Neural cell (in vitro differentiated cells): ENCODE data around the gene AKAP3. TPM values are rescaled to one million over a fixed set of nuclear protein-coding genes. Genes with fewer than 3 reads are reported as not detected.

Experiments
- H2AFZ ChIP-seq: fragments of 200-600, 300-800 bp; sonication (generic), shearing (Covaris generic); 2 replicates; pipeline ENCODE4 v1.6.0; 2014; ENCODE audit warnings: low read depth, mild to moderate bottlenecking, antibody characterized with exemption, low read length, moderate library complexity
- H3F3A ChIP-seq: fragments of 200-600 bp; shearing (Covaris generic); 2 replicates; pipeline ENCODE4 v1.6.1; 2016; ENCODE audit warnings: mild to moderate bottlenecking, moderate library complexity, mixed read lengths, antibody characterized with exemption, low read length; ENCODE audit not compliant: insufficient read depth, poor library complexity, severe bottlenecking
- H3K27ac ChIP-seq: fragments of 200-600, 300-800 bp; sonication (generic), shearing (Covaris generic); 2 replicates; pipeline ENCODE4 v1.5.1; 2014; ENCODE audit warnings: mild to moderate bottlenecking, low read length, moderate library complexity
- H3K27me3 ChIP-seq: fragments of 300-800, 200-600 bp; sonication (generic), shearing (Covaris generic); 2 replicates; pipeline ENCODE4 v1.6.0; 2014; ENCODE audit warnings: mild to moderate bottlenecking, low read depth, low read length, moderate library complexity; ENCODE audit not compliant: insufficient read depth
- H3K36me3 ChIP-seq: fragments of 300-800, 200-600 bp; sonication (generic), shearing (Covaris generic); 2 replicates; pipeline ENCODE4 v1.5.1; 2014; ENCODE audit warnings: mild to moderate bottlenecking, antibody characterized with exemption, low read length, moderate library complexity; ENCODE audit not compliant: insufficient read depth
- H3K4me2 ChIP-seq: fragments of 300-800, 200-600 bp; sonication (generic), shearing (Covaris generic); 2 replicates; pipeline ENCODE4 v1.6.0; 2014; ENCODE audit warnings: mild to moderate bottlenecking, low read length
- H3K4me3 ChIP-seq: fragments of 300-800, 200-600 bp; sonication (generic), shearing (Covaris generic); 2 replicates; pipeline ENCODE4 v1.5.1; 2014; ENCODE audit warnings: mild to moderate bottlenecking, low read length, moderate library complexity
- H3K79me2 ChIP-seq: fragments of 200-600 bp; shearing (Covaris generic); replicated peaks from 2 replicates; pipeline ENCODE4 v1.6.0; 2014; ENCODE audit warnings: mild to moderate bottlenecking, low read length, moderate library complexity; ENCODE audit not compliant: insufficient read depth
- H3K9ac ChIP-seq: fragments of 300-800, 200-600 bp; sonication (generic), shearing (Covaris generic); 2 replicates; pipeline ENCODE4 v1.6.1; 2016; ENCODE audit warnings: mild to moderate bottlenecking, low read length, mixed read lengths
- H3K9me2 ChIP-seq: fragments of 200-600 bp; shearing (Covaris generic); 2 replicates; pipeline ENCODE4 v1.6.1; 2016; ENCODE audit warnings: mild to moderate bottlenecking, low read length, mixed read lengths; ENCODE audit not compliant: insufficient read depth
- H3K9me3 ChIP-seq: fragments of 200-600, 300-800 bp; sonication (generic), shearing (Covaris generic); 2 replicates; pipeline ENCODE4 v1.6.1; 2016; ENCODE audit warnings: mild to moderate bottlenecking, mixed run types, low read length, moderate library complexity, mixed read lengths
- H4K20me1 ChIP-seq: fragments of 200-600 bp; shearing (Covaris generic); 2 replicates; pipeline ENCODE4 v1.6.1; 2016; ENCODE audit warnings: mild to moderate bottlenecking, mixed run types; ENCODE audit not compliant: insufficient read depth
- EP300 ChIP-seq: fragments of 450-650 bp; conservative IDR thresholded peaks from 2 replicates; pipeline ENCODE4 v1.6.1; 2014; ENCODE audit warnings: antibody characterized with exemption, mild to moderate bottlenecking, moderate library complexity; ENCODE audit not compliant: poor library complexity, severe bottlenecking
- EZH2 ChIP-seq: fragments of 200-600, 300-800 bp; shearing (Covaris generic), sonication (generic); IDR thresholded peaks from 2 replicates; pipeline ENCODE4 v1.6.1; 2014; ENCODE audit warnings: antibody characterized with exemption, low read length, borderline replicate concordance, mild to moderate bottlenecking; ENCODE audit not compliant: insufficient read depth, poor library complexity, severe bottlenecking
- MXI1 ChIP-seq: fragments of 450-650 bp; conservative IDR thresholded peaks from 2 replicates; pipeline ENCODE4 v1.6.1; 2014; ENCODE audit warnings: antibody characterized with exemption, mild to moderate bottlenecking; ENCODE audit not compliant: poor library complexity, severe bottlenecking
- POLR2AphosphoS5 ChIP-seq: IDR thresholded peaks from 2 replicates; pipeline ENCODE4 v1.6.1; 2012
- RAD21 ChIP-seq: fragments of 450-650 bp; conservative IDR thresholded peaks from 2 replicates; pipeline ENCODE4 v1.6.1; 2014; ENCODE audit warnings: antibody characterized with exemption, mild to moderate bottlenecking, moderate library complexity
- SMC3 ChIP-seq: fragments of 450-650 bp; conservative IDR thresholded peaks from 2 replicates; pipeline ENCODE4 v1.6.1; 2014; ENCODE audit warnings: antibody characterized with exemption, mild to moderate bottlenecking, moderate library complexity; ENCODE audit not compliant: poor library complexity
- TAF1 ChIP-seq: IDR thresholded peaks from 2 replicates; pipeline ENCODE4 v1.6.1; 2012; ENCODE audit warnings: low read depth
- polyA plus RNA-seq: library from polyadenylated mRNA; depleted of rRNA; stranded (reverse); fragments of >200 nt; gene quantifications from 2 replicates; pipeline ENCODE4 v1.2.3, GENCODE V29; 2014
- TF ChIP-seq, protein P1 (sequence below): fragments of 450-650 bp; IDR thresholded peaks from 2 replicates; pipeline ENCODE4 v1.5.1; 2014; ENCODE audit warnings: antibody characterized with exemption, mild to moderate bottlenecking, moderate library complexity; ENCODE audit not compliant: poor library complexity, severe bottlenecking
- TF ChIP-seq, protein P2 (sequence below): IDR thresholded peaks from 2 replicates; pipeline ENCODE4 v1.6.1; 2012; ENCODE audit warnings: borderline replicate concordance

Gene AKAP3
- polyA plus RNA-seq, 1 donor from 2014 or later = 0.46 TPM

DNA sequence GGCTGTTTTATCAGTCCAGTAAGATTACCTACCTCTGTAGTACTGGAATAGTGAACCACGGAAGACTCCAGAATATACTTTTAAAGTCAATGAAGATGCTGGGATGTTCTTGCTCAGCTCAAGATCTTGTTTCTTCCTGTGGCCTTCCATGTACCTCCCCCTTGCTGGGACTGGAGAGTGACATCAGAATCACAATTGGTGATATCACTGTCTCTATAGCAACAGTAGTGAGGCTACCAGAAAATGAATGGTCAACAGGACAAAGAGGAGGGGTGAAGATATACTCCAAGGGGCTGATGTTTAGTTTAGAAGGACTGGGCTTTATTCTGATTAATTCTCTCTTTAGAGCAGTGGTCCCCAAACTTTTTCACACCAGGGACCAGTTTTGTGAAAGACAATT lies 3.8 kb downstream of the AKAP3 start:
- Histone ChIP-seq H3K79me2 (peaks cover 7% of the 10 kb centered on the region), H3F3A (peaks cover 4% of the 10 kb centered on the region), H4K20me1 (no peaks in the 10 kb centered on the region), H3K9ac (no peak overlapping the region), H3K27me3 (no peaks in the 10 kb centered on the region), H3K4me3 (no peak overlapping the region), H3K4me2 (no peak overlapping the region), H3K27ac (no peak overlapping the region), H2AFZ (no peak overlapping the region), H3K36me3 (no peaks in the 10 kb centered on the region), H3K9me2 (no peaks in the 10 kb centered on the region), H3K9me3 (no peaks in the 10 kb centered on the region)
- no peak for TF ChIP-seq EZH2
- TF ChIP-seq, protein P1, sequence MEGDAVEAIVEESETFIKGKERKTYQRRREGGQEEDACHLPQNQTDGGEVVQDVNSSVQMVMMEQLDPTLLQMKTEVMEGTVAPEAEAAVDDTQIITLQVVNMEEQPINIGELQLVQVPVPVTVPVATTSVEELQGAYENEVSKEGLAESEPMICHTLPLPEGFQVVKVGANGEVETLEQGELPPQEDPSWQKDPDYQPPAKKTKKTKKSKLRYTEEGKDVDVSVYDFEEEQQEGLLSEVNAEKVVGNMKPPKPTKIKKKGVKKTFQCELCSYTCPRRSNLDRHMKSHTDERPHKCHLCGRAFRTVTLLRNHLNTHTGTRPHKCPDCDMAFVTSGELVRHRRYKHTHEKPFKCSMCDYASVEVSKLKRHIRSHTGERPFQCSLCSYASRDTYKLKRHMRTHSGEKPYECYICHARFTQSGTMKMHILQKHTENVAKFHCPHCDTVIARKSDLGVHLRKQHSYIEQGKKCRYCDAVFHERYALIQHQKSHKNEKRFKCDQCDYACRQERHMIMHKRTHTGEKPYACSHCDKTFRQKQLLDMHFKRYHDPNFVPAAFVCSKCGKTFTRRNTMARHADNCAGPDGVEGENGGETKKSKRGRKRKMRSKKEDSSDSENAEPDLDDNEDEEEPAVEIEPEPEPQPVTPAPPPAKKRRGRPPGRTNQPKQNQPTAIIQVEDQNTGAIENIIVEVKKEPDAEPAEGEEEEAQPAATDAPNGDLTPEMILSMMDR = no peak
- no peak for TF ChIP-seq SMC3
- TF ChIP-seq, protein P2, sequence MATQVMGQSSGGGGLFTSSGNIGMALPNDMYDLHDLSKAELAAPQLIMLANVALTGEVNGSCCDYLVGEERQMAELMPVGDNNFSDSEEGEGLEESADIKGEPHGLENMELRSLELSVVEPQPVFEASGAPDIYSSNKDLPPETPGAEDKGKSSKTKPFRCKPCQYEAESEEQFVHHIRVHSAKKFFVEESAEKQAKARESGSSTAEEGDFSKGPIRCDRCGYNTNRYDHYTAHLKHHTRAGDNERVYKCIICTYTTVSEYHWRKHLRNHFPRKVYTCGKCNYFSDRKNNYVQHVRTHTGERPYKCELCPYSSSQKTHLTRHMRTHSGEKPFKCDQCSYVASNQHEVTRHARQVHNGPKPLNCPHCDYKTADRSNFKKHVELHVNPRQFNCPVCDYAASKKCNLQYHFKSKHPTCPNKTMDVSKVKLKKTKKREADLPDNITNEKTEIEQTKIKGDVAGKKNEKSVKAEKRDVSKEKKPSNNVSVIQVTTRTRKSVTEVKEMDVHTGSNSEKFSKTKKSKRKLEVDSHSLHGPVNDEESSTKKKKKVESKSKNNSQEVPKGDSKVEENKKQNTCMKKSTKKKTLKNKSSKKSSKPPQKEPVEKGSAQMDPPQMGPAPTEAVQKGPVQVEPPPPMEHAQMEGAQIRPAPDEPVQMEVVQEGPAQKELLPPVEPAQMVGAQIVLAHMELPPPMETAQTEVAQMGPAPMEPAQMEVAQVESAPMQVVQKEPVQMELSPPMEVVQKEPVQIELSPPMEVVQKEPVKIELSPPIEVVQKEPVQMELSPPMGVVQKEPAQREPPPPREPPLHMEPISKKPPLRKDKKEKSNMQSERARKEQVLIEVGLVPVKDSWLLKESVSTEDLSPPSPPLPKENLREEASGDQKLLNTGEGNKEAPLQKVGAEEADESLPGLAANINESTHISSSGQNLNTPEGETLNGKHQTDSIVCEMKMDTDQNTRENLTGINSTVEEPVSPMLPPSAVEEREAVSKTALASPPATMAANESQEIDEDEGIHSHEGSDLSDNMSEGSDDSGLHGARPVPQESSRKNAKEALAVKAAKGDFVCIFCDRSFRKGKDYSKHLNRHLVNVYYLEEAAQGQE = no peak
- no peak for TF ChIP-seq MXI1
- no peak for TF ChIP-seq EP300
- TF ChIP-seq RAD21 = no peak
- no peak for TF ChIP-seq TAF1
- no peak for TF ChIP-seq POLR2AphosphoS5

- H3K27ac ChIP-seq = no peak overlapping the region
- H3K36me3 ChIP-seq = no peaks in the 10 kb centered on the region
- H3K27me3 ChIP-seq = no peaks in the 10 kb centered on the region
- H3K4me2 ChIP-seq = no peak overlapping the region
- TF ChIP-seq MXI1 (no peak), SMC3 (no peak), EZH2 (no peak), POLR2AphosphoS5 (no peak), TAF1 (no peak), EP300 (no peak), RAD21 (no peak)
- TF ChIP-seq, protein P2 = no peak
- TF ChIP-seq, protein P1 = no peak
- peaks cover 4% of the 10 kb centered on the region for H3F3A ChIP-seq
- H4K20me1 ChIP-seq = no peaks in the 10 kb centered on the region
- H3K4me3 ChIP-seq = no peak overlapping the region
- no peak overlapping the region for H2AFZ ChIP-seq
- no peaks in the 10 kb centered on the region for H3K9me2 ChIP-seq
- no peaks in the 10 kb centered on the region for H3K79me2 ChIP-seq
- no peaks in the 10 kb centered on the region for H3K9me3 ChIP-seq
- H3K9ac ChIP-seq = no peak overlapping the region
Observed at GRCh38 chr12:4643747-4644146, 5.1 kb downstream of the AKAP3 start.
